IMR-90 (cell line): Measurements from ENCODE around the gene EMCN. TPM values are rescaled to one million over a fixed set of nuclear protein-coding genes. Genes with fewer than 3 reads are reported as not detected.
"Not testable (repeated sequence)": the region's sequence is repeated elsewhere in the genome, so short reads cannot be mapped to it uniquely, and the experiment has no call there.

ENCODE experiments used
- ATAC-seq: fragments of 200-7000 bp; cut with Tn5 transposase; 2 replicates; pipeline ENCODE4 v1.9.1; 2020; ENCODE audit warnings: low read depth, mild to moderate bottlenecking, moderate library complexity
- BruUV-seq: library from RNA; stranded (reverse); fragments of 400-500 nt; replicated peaks from 2 replicates; lab custom pipeline; 2021; lab: Mats Ljungman, UMichigan
- CTCF ChIA-PET: fragments of 300-600 bp; formaldehyde crosslinking; extraction: SDS; loops from one replicate; lab custom pipeline; 2021; ENCODE audit warnings: antibody characterized with exemption; lab: Yijun Ruan, JAX
- POLR2A ChIA-PET: fragments of 300-600 bp; sonication (Branson Sonifier 250); formaldehyde crosslinking; loops from one replicate; lab custom pipeline; 2022; ENCODE audit warnings: antibody characterized with exemption; ENCODE audit not compliant: unreplicated experiment; lab: Charles Lee
- DNase-seq: peaks from one replicate; pipeline ENCODE4 v3.0.0; 2013
- H2AFZ ChIP-seq: replicated peaks from 2 replicates; pipeline ENCODE3; 2013; ENCODE audit warnings: low read length, mild to moderate bottlenecking; ENCODE audit not compliant: poor library complexity
- H2AK5ac ChIP-seq: 2 replicates; pipeline ENCODE4 v1.6.1; 2013; ENCODE audit warnings: low read depth, low read length, inconsistent platforms
- H2AK9ac ChIP-seq: replicated peaks from 2 replicates; pipeline ENCODE3; 2013; ENCODE audit warnings: mild to moderate bottlenecking, low read depth, low read length, moderate library complexity; ENCODE audit not compliant: poor library complexity
- H2BK120ac ChIP-seq: 2 replicates; pipeline ENCODE4 v1.6.1; 2013; ENCODE audit warnings: low read depth, low read length, inconsistent platforms
- H2BK15ac ChIP-seq: 3 replicates; pipeline ENCODE4 v1.6.1; 2013; ENCODE audit warnings: low read depth, low read length, inconsistent platforms
- H2BK20ac ChIP-seq: 2 replicates; pipeline ENCODE4 v1.6.1; 2013; ENCODE audit warnings: low read depth, mild to moderate bottlenecking, inconsistent platforms, low read length, moderate library complexity
- H2BK5ac ChIP-seq: 2 replicates; pipeline ENCODE4 v1.6.1; 2013; ENCODE audit warnings: mild to moderate bottlenecking, low read depth, low read length, inconsistent platforms; ENCODE audit not compliant: poor library complexity, severe bottlenecking
- H3K14ac ChIP-seq: replicated peaks from 2 replicates; pipeline ENCODE4 v1.6.1; 2013; ENCODE audit warnings: low read depth, low read length, inconsistent platforms
- H3K18ac ChIP-seq: 2 replicates; pipeline ENCODE4 v1.6.1; 2013; ENCODE audit warnings: low read depth, low read length, control low read depth
- H3K23ac ChIP-seq: 2 replicates; pipeline ENCODE4 v1.6.1; 2013; ENCODE audit warnings: low read depth, low read length, inconsistent platforms
- H3K27ac ChIP-seq: 2 replicates; pipeline ENCODE4 v1.5.1; 2013; ENCODE audit warnings: mild to moderate bottlenecking, control low read depth, low read length; ENCODE audit not compliant: insufficient read depth
- H3K27me3 ChIP-seq: 2 replicates; pipeline ENCODE4 v1.6.1; 2013; ENCODE audit warnings: low read length; ENCODE audit not compliant: control insufficient read depth, insufficient read depth
- H3K36me3 ChIP-seq: 2 replicates; pipeline ENCODE4 v1.6.1; 2013; ENCODE audit warnings: low read length, mixed read lengths; ENCODE audit not compliant: control insufficient read depth, insufficient read depth
- H3K4ac ChIP-seq: 2 replicates; pipeline ENCODE4 v1.6.1; 2013; ENCODE audit warnings: low read depth, low read length, inconsistent platforms
- H3K4me1 ChIP-seq: 2 replicates; pipeline ENCODE4 v1.6.1; 2013; ENCODE audit warnings: low read length, mixed read lengths; ENCODE audit not compliant: control insufficient read depth, insufficient read depth
- H3K4me2 ChIP-seq: 2 replicates; pipeline ENCODE4 v1.6.1; 2013; ENCODE audit warnings: low read depth, mild to moderate bottlenecking, control low read depth, low read length, moderate library complexity
- H3K4me3 ChIP-seq: 2 replicates; pipeline ENCODE4 v1.5.1; 2013; ENCODE audit warnings: low read depth, mild to moderate bottlenecking, control low read depth, low read length, moderate library complexity; ENCODE audit not compliant: insufficient read depth
- H3K56ac ChIP-seq: 2 replicates; pipeline ENCODE4 v1.6.1; 2013; ENCODE audit warnings: low read length, inconsistent platforms; ENCODE audit not compliant: insufficient read depth; ENCODE audit errors: extremely low read depth
- H3K79me1 ChIP-seq, 2 experiments: 2 replicates each; pipeline ENCODE4 v1.6.1; 2013; ENCODE audit warnings: low read length in 2 of 2, inconsistent platforms in 1 of 2, low read depth in 1 of 2
- H3K9ac ChIP-seq: 2 replicates; pipeline ENCODE4 v1.6.1; 2013; ENCODE audit warnings: low read depth, low read length, control low read depth
- H3K9me1 ChIP-seq: 2 replicates; pipeline ENCODE4 v1.6.1; 2013; ENCODE audit warnings: low read length, inconsistent platforms; ENCODE audit not compliant: insufficient read depth
- H3K9me3 ChIP-seq: 2 replicates; pipeline ENCODE4 v1.6.1; 2013; ENCODE audit warnings: low read length; ENCODE audit not compliant: control insufficient read depth, insufficient read depth
- H4K20me1 ChIP-seq: 2 replicates; pipeline ENCODE4 v1.6.1; 2013; ENCODE audit warnings: low read length, inconsistent platforms; ENCODE audit not compliant: insufficient read depth
- H4K5ac ChIP-seq: 2 replicates; pipeline ENCODE4 v1.6.1; 2013; ENCODE audit warnings: mild to moderate bottlenecking, low read depth, low read length, control low read depth
- H4K8ac ChIP-seq, 2 experiments: 2 replicates each; pipeline ENCODE4 v1.6.1; 2013; ENCODE audit warnings: low read depth in 2 of 2, low read length in 2 of 2, control low read depth in 1 of 2, inconsistent platforms in 1 of 2
- H4K91ac ChIP-seq: 2 replicates; pipeline ENCODE4 v1.6.1; 2013; ENCODE audit warnings: low read depth, low read length, inconsistent platforms; ENCODE audit not compliant: insufficient read depth
- WGBS, 2 experiments: methylation state at CpG; one replicate each; pipeline versions ENCODE4 v1.1.5 to v1.1.7; 2013; ENCODE audit warnings: missing lambda C conversion rate in 2 of 2; ENCODE audit not compliant: insufficient read length in 1 of 2; ENCODE audit errors: extremely low coverage in 2 of 2; 5-methylcytosine and 5-hydroxymethylcytosine counted together
- dilution Hi-C: fragments of 300-500 bp; cut with HindIII; formaldehyde crosslinking; loops from one replicate; pipeline ENCODE4 v1.14.3; 2018; ENCODE audit warnings: low sequenced_read_pairs; ENCODE audit not compliant: unreplicated experiment
- in situ Hi-C: fragments of 300-500 bp; cut with MboI; formaldehyde crosslinking; loops from 3 replicates; pipeline ENCODE4 v1.14.3; 2019; ENCODE audit warnings: low sequenced_read_pairs, inconsistent platforms, mixed read lengths
- intact Hi-C: fragments of 100-400 bp; cut with micrococcal nuclease; formaldehyde crosslinking; loops from 2 replicates; pipeline ENCODE4 v1.10.0; 2022
- polyA plus RNA-seq, 3 experiments: library from polyadenylated mRNA; depleted of rRNA; stranded (reverse); fragments of >200 nt; gene quantifications; 2 replicates each; pipeline ENCODE4 v1.2.3, GENCODE V29; 2012; ENCODE audit warnings: low replicate concordance in 1 of 3
- total RNA-seq: library from RNA; depleted of rRNA; stranded (reverse); fragments of >200 nt; gene quantifications from 2 replicates; pipeline ENCODE4 v1.2.3, GENCODE V29; 2012

Gene EMCN
- total and polyA plus RNA-seq, 2 of the 4 experiments (the other 2 are of a cell fraction), result not detected

DNA sequence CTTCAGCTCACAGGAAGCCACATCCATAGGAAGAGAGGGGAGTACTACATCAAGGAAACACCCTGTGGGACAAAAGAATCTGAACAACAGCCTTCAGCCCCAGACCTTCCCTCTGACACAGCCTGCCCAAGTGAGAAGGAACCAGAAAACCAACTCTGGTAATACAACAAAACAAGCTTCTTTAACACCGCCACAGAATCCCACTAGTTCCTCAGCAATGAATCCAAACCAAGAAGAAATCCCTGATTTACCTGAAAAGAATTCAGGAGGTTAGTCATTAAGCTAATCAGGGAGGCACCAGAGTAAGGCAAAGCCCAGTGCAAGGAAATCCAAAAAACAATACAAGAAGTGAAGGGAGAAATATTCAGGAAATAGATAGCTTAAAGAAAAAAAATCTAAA lies 137.4 kb downstream of the EMCN start:
- H2BK5ac ChIP-seq, H4K5ac ChIP-seq, H2BK15ac ChIP-seq, H3K4ac ChIP-seq, BruUV-seq, H3K27ac ChIP-seq, H3K4me1 ChIP-seq, H2BK20ac ChIP-seq, H3K14ac ChIP-seq, H3K18ac ChIP-seq, H3K4me3 ChIP-seq, dilution Hi-C loops, H2AK5ac ChIP-seq, H4K8ac ChIP-seq, H3K9me3 ChIP-seq, H4K20me1 ChIP-seq, POLR2A ChIA-PET, H3K79me1 ChIP-seq, H3K9me1 ChIP-seq, DNase-seq, H3K9ac ChIP-seq, H3K4me2 ChIP-seq, H3K23ac ChIP-seq, H3K36me3 ChIP-seq, H4K91ac ChIP-seq, in situ Hi-C loops, intact Hi-C loops, H3K27me3 ChIP-seq, H2AFZ ChIP-seq, H2BK120ac ChIP-seq, H2AK9ac ChIP-seq, ATAC-seq, H3K56ac ChIP-seq: not testable (repeated sequence)
- no CpG with 5 or more reads among the region's 1 CpG for WGBS, 2 experiments
- CTCF ChIA-PET, result interaction anchor here (0.6 to 1.1 kb wide), 2 partner anchors 21 to 167 kb away, joined by 3 to 5 read pairs; no protein-coding TSS in a partner anchor
